Type B pancreatic cell (in vitro differentiated cells): ENCODE results near the gene MXRA7. TPM values are rescaled to one million over a fixed set of nuclear protein-coding genes. Genes with fewer than 3 reads are reported as not detected.

ENCODE experiments used
- DNase-seq: peaks from one replicate; pipeline ENCODE4 v3.0.0; 2021; ENCODE audit warnings: mixed read lengths; ENCODE audit not compliant: unreplicated experiment; ENCODE audit errors: extremely low spot score
- H3K27ac Mint-ChIP-seq: 2 replicates; pipeline ENCODE4 v1.8.0; 2021; ENCODE audit warnings: mild to moderate bottlenecking, mixed read lengths
- H3K27me3 Mint-ChIP-seq: 2 replicates; pipeline ENCODE4 v1.8.0; 2021; ENCODE audit warnings: mixed read lengths
- H3K36me3 Mint-ChIP-seq: 2 replicates; pipeline ENCODE4 v1.8.0; 2021; ENCODE audit warnings: mixed read lengths
- H3K4me1 Mint-ChIP-seq: one replicate; pipeline ENCODE4 v1.8.0; 2021; ENCODE audit warnings: mixed read lengths; ENCODE audit not compliant: unreplicated experiment
- H3K4me3 Mint-ChIP-seq: 2 replicates; pipeline ENCODE4 v1.8.0; 2021; ENCODE audit warnings: mild to moderate bottlenecking, mixed read lengths
- H3K9me3 Mint-ChIP-seq: 2 replicates; pipeline ENCODE4 v1.8.0; 2021; ENCODE audit warnings: mixed read lengths
- long read RNA-seq: library from polyadenylated mRNA; unstranded; transcript quantifications from one replicate; pipeline ENCODE4 v2.0.0, GENCODE V29; 2020
- total RNA-seq: library from RNA; stranded (reverse); gene quantifications from 2 replicates; pipeline ENCODE4 v1.2.1, GENCODE V29; 2021; ENCODE audit warnings: low replicate concordance
- TF ChIP-seq, protein P1 (sequence below): fragments of 200-600 bp; sonication (generic); conservative IDR thresholded peaks from 2 replicates; pipeline ENCODE4 v1.5.0; 2021; ENCODE audit warnings: antibody characterized with exemption, mild to moderate bottlenecking

MXRA7 gene, protein sequence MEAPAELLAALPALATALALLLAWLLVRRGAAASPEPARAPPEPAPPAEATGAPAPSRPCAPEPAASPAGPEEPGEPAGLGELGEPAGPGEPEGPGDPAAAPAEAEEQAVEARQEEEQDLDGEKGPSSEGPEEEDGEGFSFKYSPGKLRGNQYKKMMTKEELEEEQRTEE
- 43.4 and 75.0 TPM in 2 replicates for total RNA-seq
- long read RNA-seq, partial matches to known transcripts, result 1 of 3 reads
- long read RNA-seq, other reads (novel, unspliced or antisense), result 2 of 3 reads

DNA sequence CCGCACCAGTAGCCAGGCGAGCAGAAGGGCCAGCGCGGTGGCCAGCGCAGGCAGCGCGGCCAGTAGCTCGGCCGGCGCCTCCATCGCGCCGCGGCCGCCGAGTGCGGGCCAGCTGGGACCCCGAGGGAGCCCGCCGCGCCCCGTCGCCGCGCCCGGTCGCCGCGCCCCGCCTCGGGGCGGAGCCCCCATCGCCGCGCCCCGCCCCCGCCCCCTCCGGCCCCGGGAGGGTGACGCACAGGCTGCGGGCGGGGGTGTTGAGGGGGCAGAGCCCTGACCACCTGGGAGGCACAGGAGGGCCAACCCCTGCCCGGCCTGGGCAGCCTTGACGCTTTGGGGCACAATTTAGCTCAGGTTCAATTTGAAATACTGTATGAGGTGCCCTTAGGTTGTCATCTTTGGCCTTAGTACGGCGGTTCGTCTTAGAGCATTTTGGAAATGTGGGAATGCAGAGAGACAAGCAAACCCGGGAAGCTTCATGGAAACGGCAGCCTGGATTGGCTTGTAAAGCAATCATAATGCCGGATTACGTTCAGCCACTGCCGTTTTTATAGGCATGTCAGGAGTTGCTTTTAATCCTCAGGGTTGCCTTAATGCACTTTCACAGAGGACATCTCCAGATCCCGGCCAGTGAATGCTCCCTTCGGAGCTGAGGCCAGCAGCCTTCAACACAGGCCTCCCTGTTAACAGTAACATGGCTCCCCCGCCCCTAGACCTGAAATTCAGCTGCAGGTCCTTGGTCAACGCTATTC lies at the start of gene MXRA7:
TSS of gene MXRA7 (minus strand) at position 103 of the 749 bp plus-strand sequence. CDS start at position 84, 19 bp downstream.
- Mint-ChIP-seq H3K27ac (peak within 1 kb of the TSS; percentile 90), H3K27me3 (no peaks in the 10 kb centered on the region), H3K4me3 (peak within 1 kb of the TSS; percentile 93), H3K4me1 (peaks cover 41% of the 10 kb centered on the region), H3K9me3 (no peaks in the 10 kb centered on the region), H3K36me3 (peaks cover 4% of the 10 kb centered on the region)
- TF ChIP-seq, protein P1, sequence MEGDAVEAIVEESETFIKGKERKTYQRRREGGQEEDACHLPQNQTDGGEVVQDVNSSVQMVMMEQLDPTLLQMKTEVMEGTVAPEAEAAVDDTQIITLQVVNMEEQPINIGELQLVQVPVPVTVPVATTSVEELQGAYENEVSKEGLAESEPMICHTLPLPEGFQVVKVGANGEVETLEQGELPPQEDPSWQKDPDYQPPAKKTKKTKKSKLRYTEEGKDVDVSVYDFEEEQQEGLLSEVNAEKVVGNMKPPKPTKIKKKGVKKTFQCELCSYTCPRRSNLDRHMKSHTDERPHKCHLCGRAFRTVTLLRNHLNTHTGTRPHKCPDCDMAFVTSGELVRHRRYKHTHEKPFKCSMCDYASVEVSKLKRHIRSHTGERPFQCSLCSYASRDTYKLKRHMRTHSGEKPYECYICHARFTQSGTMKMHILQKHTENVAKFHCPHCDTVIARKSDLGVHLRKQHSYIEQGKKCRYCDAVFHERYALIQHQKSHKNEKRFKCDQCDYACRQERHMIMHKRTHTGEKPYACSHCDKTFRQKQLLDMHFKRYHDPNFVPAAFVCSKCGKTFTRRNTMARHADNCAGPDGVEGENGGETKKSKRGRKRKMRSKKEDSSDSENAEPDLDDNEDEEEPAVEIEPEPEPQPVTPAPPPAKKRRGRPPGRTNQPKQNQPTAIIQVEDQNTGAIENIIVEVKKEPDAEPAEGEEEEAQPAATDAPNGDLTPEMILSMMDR, result no peak
- no peak for DNase-seq

DNA sequence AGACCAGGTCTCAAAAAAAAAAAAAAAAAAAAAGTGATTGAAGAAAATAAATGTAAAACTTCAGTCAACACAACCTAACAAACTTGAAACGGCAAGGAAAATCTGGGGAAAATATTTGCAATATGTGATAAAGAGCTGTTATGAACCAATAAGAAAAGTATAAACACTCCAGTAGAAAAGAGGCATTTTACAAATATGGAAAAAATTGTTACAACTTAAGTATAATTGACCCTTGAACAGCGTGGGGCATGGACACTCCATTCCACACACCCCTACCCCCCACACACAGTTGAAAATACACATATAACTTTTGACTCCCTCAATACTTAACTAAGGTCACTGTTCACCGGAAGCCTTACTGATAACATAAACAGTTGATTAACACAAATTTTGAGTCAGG lies 47.8 kb upstream of the MXRA7 start:
- H3K9me3 Mint-ChIP-seq, result no peaks in the 10 kb centered on the region
- H3K4me3 Mint-ChIP-seq, result no peak overlapping the region
- TF ChIP-seq, protein P1, result no peak
- DNase-seq, result no peak
- H3K27me3 Mint-ChIP-seq, result no peaks in the 10 kb centered on the region
- H3K4me1 Mint-ChIP-seq, result no peaks in the 10 kb centered on the region
- no peak overlapping the region for H3K27ac Mint-ChIP-seq
- H3K36me3 Mint-ChIP-seq, result peaks cover 25% of the 10 kb centered on the region

DNA sequence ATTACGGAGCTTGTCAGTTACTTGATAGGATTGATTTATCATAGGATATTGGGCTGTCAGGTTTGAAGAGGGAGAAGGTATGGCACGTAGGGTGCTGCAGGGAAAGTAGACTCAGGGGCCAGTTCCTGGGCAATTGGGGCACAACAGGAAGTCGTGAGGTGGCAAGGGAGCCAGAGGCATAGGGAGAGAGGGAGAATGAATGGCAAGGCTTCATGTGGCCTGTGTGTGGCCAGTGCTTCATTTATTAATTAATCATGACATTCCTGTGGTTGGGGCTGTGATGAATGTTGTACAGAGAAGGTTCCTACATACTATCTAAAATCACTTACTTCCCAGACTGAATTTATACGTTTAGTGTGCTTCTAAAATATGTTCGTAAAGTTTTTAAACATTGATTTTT lies 46.5 kb upstream of the MXRA7 start:
- no peaks in the 10 kb centered on the region for H3K9me3 Mint-ChIP-seq
- H3K4me3 Mint-ChIP-seq, result no peak overlapping the region
- no peak overlapping the region for H3K27ac Mint-ChIP-seq
- TF ChIP-seq, protein P1, result no peak
- H3K36me3 Mint-ChIP-seq, result peaks cover 25% of the 10 kb centered on the region
- no peaks in the 10 kb centered on the region for H3K4me1 Mint-ChIP-seq
- no peak for DNase-seq
- no peaks in the 10 kb centered on the region for H3K27me3 Mint-ChIP-seq

DNA sequence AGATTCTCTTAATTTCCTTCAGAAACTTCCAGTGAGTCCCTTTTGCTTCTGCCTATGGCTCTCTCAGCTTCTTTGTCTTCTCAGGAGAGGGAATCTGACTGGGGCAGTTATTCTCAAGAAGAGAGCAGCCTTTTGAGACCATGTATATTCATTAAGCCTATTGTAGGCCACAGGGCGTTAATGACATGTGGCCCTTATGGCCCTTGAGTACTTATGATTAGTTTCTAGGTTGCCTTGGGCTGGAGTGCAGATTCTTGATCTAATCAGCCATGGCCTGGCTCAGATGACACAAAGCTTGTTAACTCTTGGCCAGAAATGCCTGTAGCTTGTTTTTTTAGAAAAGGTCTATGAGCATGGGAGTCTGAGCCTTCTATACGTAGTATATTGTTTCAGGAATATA lies 44.5 kb upstream of the MXRA7 start:
- Mint-ChIP-seq H3K4me1 (peaks cover 3% of the 10 kb centered on the region), H3K27me3 (no peaks in the 10 kb centered on the region), H3K9me3 (no peaks in the 10 kb centered on the region), H3K36me3 (peaks cover 22% of the 10 kb centered on the region), H3K27ac (no peak overlapping the region), H3K4me3 (no peak overlapping the region)
- no peak for DNase-seq
- TF ChIP-seq, protein P1, result no peak

DNA sequence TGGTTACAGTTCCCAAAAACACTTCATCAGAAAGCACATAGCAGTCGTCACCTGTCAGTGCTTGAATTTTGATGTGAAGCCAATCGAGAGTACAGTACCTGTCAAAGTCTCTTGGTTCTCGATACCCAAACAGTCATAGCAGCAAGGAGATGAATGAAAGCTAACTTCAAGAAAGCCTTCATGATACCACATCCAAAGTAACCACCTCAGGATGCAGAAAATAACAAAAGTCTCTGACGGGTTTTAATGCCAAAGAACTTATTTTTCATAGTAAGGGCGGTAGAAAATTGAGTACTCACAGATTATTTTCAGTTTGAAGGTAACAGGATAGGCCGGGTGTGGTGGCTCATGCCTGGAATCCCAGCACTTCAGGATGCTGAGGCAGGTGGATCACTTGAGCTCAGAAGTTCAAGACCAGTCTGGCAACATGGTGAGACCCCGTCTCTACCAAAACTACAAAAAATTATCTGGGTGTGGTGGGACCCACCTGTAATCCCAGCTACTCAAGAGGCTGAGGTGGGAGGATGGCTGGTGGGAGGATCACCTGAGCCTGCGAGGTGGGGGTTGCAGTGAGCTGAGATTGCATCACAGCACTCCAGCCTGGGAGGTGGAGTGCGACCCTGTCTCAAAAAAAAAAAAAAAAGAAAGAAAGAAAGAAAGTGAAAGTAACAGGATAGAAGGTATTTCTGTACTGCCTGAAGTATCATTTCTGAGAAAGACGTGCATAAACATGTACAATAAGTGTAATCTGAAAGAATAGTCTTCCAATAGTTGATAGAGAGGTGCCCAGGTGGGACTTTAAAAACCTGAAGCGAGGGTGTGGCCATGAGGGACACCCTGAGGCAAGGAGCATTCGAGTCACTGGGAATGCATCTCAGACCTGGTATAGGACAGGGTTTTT lies 42.5 kb upstream of the MXRA7 start:
- H3K27me3 Mint-ChIP-seq, result no peaks in the 10 kb centered on the region
- H3K9me3 Mint-ChIP-seq, result no peaks in the 10 kb centered on the region
- H3K27ac Mint-ChIP-seq, result peak overlapping the region; percentile 36
- TF ChIP-seq, protein P1, result no peak
- peaks cover 25% of the 10 kb centered on the region for H3K36me3 Mint-ChIP-seq
- no peak overlapping the region for H3K4me3 Mint-ChIP-seq
- peaks cover 3% of the 10 kb centered on the region for H3K4me1 Mint-ChIP-seq
- DNase-seq, result no peak
